HG03521 (cell line): ENCODE results near the gene ZNF138.
"Not testable (repeated sequence)": the region's sequence is repeated elsewhere in the genome, so short reads cannot be mapped to it uniquely, and the experiment has no call there.

Experiments
- ATAC-seq: cut with Tn5 transposase; IDR thresholded peaks from one replicate; pipeline ENCODE4 v1.9.1; 2021; ENCODE audit warnings: mild to moderate bottlenecking, moderate library complexity; ENCODE audit not compliant: unreplicated experiment

Gene ZNF138

DNA sequence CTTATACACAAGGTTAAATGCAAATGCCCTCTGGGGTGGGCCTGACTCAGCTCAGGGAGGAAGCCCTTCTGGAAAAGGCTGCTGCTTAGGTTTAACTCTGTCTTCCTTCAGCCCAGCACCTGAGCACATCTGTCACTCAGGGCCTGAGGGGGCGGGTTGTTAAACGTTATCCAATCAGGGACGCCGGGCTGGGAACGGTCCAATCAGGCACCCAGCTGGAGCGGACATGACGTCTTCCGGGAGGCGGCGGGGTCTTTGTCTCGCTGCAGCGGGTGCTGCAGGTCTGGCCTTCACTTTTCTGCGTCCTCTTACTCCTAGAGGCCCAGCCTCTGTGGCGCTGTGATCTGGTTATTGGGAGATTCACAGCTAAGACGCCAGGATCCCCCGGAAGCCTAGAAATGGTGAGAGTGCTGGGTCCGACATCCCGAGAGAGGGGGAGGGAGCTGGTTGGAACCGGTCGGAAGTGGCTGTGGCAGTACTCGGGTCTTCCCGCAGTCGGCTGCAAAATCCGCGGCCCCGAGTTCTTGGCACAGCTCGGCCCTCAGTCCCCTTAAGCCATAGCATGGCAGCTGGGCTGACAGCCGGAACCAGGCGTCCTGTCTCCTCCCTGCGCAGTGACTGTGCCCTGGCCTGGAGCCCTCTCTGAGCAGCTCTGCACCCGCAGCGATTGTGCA, at the start of gene ZNF138:
TSS of gene ZNF138 (plus strand) at position 258 of the 674 bp plus-strand sequence. CDS start at position 399, 141 bp downstream.
- ATAC-seq: peak; percentile 100

DNA sequence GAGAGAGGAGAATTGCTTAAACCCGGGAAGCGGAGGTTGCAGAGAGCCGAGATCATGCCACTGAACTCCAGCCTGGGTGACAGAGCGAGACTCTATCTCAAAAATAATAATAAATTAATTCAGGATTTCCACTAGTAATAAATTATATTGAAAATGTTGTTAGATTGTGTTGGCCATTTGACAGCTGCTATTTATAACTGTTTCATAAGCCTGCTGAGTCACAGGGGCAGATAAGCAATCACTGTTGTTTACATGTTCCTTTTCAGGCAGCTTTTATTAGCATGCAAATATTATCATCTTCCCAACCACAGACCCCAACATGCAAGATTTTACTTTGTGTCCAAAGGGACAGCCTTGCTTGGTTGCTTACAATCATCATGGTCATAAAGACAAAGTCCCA, 49.5 kb upstream of the ZNF138 start:
- no peak for ATAC-seq

DNA sequence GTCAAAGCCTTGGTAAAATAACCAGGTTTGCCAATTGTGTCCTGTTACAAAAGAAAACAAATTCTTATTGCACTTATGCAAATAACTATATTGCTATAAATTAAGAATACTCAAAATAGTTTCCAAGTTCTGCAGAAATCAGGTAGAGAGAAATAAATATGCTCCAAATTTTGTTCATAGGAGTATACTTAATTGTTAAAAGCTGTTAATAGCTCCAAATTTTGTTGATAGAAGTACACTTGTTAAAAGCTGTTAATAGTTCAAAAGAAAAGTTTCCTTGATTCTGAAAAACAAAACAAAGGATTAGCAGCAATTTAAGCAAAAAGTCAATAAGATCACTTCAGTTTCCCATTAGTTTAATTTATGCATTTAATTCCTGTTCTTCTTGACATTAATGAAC, 46.4 kb upstream of the ZNF138 start:
- no peak for ATAC-seq

DNA sequence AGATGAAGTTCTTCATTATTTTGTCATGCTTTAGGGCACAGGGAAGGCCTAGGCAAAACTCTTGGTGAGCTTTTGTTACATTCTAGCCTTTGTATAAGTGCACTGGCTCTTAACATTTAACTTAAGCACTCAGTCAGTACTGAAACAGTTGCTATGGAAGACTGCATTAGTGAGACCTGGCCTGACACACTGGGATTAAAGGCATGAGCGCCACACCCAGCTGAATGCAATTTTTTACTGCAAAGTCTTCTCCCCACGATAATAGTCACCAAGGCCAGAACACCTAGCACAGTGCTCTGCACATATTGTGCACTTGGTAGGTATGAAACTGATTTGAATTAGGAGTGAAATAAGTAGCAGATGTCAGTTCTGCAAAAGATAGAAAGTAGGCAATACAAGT, 41.2 kb upstream of the ZNF138 start:
- no peak for ATAC-seq

DNA sequence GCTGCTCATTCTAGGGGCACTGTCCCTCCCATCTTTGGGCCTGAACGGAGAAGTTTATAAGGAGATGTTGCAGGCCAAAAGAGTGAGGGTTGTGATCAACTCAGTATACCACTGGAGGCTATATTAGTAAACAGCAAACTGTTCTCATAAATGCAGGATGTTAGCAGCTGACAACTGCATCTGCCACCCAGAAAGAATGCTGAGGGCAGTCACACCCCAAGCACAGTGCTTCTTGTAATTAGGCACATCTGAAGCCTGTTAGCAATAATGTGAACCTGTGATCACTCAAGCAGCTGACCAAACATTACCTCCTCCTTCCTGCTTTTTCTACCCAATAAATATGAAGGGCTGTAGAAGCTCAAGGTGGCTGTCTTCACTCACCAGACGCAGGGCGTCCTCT, 38.4 kb upstream of the ZNF138 start:
- no peak for ATAC-seq

DNA sequence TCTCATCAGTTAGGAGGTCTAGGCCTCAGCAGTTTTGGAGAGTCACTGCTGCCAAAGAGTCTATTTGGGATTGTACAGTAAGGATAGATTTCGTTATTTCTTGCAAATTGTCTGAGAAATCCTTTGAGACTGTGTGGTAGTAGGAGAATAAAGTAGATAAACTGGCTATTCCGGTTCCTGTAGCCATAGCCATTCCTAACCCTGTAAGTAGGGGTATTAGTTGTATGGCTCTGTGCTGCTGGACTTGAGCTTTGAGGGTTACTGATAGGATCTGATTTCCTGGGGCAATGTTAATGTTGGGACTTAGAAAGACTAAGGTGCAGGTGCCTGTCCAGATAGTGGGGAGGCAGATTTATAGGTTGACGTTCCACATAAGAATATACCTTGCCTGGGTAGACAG, 36.1 kb upstream of the ZNF138 start:
- no peak for ATAC-seq

DNA sequence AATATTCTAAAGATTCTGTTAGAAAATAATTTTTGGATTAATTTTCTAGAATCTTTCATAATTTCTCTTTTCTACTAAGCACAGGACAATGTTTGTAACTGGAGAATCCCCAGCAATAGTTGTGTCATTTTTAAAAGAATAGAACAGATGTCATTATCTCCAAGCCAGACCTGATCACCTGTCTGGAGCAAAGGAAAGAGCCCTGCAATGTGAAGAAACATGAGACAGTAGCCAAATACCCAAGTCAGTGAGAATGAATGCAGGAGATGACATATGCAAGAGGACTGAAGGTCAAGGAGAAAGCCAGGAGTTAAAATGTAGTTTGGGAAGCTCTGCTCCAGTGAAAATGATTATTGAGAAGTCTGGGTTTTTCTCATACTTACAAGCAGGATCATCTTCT, 25.4 kb upstream of the ZNF138 start:
- ATAC-seq: no peak

DNA sequence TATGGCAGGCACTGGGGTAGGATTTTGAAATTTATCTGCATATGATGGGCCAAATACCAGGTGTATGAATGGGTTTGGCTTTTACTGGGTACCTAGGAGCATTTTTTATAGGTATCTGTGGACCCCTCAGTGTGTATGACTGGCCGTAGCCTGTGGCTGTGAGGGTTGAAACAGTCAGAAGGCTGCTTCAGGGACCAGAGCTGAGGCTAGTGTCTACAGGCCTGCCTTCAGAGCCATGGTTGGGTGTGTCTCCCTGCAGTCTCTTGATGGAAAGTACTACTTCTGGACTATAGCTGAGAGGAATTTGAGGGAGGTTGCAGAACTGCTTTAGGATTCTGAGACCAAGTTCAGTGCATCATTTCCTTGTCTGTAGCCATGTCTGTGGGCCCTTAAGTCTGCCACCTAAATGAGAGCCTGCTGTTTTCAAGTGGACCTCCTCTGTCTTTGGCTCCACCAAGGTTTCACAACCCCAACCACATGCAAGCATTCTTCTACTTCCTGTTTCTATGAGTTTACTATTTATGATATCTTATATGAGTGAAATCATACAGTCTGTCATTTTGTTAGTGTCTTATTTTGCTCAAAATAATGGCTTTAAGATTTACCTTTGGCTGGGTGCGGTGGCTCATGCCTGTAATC, 19.9 kb upstream of the ZNF138 start:
- ATAC-seq: no peak

DNA sequence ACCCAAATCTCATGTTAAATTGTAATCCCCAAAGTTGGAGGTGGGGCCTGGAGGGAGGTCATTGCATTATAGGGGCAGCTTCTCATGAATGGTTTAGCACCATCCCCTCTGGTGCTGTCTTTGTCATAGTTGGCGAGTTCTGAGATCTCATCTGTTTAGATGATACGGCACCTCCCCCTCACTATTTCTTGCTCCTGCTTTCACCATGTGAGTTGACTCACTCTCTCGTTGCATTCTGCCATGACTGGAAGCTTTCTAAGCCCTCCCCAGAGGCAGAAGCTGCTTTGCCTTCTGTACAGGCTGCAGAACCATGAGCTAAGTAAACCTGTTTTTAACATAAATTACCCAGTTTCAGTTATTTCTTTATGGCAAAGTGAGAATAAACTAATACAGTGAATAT, 18.9 kb upstream of the ZNF138 start:
- ATAC-seq: no peak

DNA sequence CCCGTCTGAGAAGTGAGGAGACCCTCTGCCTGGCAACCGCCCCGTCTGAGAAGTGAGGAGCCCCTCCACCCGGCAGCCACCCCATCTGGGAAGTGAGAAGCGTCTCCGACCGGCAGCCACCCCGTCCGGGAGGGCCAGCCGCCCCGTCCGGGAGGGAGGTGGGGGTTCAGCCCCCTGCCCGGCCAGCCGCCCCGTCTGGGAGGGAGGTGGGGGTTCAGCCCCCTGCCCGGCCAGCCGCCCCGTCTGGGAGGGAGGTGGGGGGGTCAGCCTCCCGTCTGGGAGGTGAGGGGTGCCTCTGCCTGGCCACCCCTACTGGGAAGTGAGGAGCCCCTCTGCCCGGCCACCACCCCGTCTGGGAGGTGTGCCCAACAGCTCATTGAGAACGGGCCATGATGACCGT, 9.4 kb upstream of the ZNF138 start:
- ATAC-seq: not testable (repeated sequence)

DNA sequence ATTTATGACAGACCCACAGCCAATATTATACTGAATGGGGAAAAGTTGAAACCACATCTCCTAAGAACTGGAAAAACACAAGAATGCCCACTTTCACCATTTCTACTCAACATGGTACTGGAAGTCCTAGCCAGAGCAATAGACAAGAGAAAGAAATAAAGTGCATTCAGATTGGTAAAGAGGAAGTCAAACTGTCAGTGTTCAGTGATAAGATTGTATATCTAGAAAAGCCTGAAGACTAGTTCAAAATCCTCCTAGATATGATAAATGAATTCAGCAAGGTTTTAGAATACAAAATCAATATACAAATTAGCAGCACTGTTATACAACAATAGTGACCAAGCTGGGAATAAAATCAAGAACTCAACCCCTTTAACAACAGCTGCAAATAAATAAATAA, 6.9 kb upstream of the ZNF138 start:
- no peak for ATAC-seq

DNA sequence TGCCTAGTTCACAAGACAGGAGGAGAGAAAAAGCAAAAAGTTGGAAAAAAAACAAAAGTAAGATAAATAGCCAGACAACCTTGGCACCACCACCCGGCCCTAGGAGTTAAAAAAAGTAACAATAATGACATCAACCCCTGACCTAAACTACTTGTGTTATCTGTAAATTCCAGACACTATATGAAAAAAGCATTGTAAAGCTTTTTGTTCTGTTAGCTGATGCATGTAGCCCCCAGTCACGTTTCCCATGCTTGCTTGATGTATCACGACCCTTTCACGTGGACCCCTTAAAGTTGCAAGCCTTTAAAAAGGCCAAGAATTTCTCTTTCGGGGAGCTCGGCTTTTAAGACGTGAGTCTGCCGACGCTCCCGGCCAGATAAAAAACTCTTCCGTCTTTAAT, 5.0 kb upstream of the ZNF138 start:
- ATAC-seq: not testable (repeated sequence)

DNA sequence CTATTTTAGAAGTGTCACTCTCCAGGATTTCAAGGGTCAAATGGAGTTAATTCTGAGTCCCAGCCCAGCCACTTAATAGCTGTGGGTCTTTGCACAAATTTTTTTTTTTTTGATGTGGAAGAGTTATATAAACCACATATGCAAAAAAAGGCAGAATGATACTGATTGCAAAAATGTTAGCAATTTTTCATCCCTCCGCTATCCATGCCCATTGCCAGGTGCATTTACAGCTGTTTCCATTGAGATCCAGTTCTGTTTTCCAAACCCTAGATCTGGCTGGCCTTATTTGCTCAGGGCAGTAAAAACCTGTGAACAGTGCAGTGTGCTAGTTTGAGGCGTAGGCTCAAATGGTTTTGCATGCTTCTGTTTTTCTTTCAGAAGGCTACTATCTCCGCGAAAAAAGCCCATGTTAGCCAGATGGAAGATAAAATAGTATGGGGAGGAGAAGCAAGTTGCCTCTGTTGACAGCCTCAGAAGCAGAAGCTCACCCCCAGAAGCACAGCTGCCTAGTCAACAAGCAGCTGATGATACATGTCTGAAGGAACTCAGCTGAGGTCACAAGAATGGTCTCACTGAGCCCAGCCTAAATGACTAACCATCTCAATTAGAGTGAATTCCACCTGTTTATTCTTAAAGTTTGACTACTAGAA, 997 bp upstream of the ZNF138 start:
- no peak for ATAC-seq

DNA sequence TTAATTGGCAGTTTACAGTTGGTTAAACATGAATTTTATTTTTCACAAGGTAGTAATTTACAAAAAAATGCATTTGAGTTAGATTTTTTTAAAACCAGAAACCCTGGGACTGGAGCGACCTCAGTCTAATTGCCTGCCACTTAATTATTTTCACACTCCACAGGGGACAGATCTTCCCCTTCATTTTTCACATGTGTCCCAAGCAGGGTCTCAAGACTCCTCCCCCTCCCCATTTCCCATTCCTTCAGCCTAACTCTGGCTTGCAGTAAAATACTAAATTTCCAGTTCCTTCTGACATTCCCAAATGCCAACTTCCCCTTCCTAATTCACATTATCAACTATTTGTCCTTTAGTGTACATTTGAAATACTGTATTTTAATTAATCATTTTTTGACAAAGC, 948 bp downstream of the ZNF138 start:
- ATAC-seq: no peak

DNA sequence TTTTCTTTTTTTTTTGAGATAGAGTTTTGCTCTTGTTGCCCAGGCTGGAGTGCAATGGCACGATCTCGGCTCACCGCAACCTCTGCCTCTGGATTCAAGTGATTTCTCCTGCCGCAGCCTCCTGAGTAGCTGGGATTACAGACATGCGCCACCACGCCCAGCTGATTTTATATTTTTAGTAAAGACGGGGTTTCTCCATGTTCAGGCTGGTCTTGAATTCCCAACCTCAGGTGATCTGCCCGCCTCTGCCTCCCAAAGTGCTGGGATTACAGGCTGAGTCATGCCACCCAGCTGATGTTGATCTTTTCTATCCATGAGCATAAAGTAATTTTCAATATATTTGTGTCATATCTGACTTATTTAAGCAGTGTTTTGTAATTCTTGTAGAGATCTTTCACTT, 4.9 kb downstream of the ZNF138 start:
- not testable (repeated sequence) for ATAC-seq

DNA sequence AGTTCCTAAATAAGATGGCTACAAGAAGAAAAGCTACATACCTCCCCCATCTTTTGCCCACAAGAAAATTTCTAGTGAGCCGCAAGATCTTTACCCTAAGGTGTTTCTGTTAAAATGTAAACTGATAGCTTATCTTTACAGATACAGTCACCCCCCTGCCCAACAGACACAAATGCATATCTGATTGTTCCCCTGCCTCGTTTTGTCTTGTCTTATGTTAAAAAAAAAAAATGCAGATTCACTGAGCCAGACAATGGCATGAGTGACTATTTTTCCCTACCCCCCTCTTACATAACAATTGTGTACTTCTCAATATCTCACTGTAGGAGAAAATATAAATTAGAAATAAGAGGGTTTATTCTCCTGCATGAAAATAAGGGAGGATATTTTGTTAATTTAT, 8.5 kb downstream of the ZNF138 start:
- no peak for ATAC-seq

DNA sequence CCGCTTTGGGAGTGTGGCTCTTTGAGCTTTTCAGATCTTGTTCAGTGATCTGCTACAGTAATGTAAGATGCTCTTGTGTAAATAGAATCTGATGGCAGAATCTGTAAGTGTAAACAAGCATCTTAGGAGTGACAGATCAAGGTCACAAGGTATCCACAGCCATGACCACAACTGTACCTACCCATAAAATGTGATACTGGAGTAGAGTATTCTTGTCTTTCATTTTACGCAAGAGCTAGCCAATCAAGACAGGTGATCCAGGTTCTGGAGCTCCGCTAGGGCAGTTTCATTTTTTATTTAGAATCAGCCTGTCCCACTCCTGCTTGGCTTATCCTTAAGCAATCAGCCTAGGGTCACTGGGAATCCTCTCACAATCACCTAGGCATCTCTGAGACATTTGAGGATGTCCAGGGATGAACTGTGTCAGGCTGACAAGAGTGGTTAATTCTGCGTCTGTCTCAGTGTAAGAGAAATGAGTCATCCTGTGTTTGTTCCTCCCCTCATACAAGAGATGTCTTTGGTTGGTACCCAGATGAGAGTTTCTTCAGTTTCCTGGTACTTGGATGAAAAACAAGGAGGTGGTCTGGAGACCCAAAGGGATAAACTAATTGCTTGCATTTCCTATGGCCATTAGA, 13.6 kb downstream of the ZNF138 start:
- ATAC-seq: no peak

DNA sequence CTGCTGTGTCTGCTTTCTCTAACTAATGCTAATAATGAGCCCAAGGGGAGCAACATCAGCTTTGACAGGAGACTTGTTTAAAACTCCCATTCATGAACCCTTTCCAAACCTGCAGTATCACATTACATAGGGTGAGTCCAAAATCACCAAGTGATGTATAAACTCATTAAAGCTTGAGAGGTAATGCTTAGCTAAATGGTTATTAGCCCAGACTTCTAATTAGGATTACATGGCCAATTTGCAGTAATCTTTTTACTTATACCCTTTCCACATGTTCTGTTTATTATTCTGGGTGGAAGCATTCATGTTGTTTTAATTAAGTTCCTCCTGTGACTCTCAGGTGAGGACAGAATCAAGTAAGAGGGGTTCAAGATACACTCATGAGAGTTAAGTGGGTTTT, 17.5 kb downstream of the ZNF138 start:
- no peak for ATAC-seq

DNA sequence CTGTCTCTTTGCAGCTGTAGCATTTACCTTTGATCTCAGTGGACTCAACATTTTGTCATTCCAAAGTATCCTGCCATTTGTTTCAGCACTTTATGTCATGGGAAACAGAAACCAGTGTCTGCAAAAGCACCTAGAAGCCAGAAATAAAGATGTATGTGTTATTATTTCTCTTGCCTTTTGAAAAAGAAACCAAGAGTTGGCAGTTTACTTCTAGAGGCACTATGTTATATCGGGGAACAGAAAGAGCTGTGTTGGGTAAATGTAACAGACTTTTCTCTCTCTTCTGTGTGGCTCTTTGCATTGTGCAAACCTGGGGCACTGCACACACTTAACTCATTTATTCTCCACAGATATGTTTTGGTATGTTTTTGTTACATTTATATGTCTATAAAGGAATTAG, 36.7 kb downstream of the ZNF138 start:
- ATAC-seq: no peak

DNA sequence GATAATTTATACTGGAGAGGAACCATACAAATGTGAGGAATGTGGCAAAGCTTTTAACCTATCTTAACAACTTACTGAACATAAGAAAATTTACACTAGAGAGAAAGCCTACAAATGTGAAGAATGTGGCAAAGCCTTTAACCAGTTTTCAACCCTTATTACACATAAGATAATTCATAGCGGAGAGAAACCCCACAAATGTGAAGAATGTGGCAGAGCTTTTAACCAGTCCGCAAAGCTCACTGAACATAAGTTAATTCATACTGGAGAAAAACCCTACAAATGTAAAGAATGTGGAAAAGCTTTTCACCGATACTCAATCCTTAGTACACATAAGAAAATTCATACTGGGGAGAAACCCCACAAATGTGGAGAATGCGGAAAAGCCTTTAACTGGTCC, 37.9 kb downstream of the ZNF138 start:
- ATAC-seq: no peak

DNA sequence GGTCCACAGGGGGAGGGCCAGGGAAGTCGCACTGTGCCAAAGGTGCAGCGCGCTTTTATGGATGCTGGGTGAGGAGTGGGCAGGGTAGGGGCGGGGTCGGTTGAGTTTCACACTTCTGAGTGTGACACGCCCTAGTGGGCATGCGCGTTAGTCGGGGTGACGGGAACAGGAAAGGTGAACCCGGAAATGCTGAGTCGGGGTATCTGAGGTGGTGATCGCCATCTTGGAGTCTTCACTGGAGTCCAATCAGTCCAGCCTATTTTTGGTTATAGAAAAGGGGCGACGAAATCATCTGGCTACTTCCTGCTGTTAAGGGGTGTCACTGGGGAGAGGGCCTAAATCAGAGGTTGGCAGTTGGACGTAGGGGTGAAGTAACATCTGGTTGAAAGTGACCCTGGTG, 40.8 kb downstream of the ZNF138 start:
- no peak for ATAC-seq

DNA sequence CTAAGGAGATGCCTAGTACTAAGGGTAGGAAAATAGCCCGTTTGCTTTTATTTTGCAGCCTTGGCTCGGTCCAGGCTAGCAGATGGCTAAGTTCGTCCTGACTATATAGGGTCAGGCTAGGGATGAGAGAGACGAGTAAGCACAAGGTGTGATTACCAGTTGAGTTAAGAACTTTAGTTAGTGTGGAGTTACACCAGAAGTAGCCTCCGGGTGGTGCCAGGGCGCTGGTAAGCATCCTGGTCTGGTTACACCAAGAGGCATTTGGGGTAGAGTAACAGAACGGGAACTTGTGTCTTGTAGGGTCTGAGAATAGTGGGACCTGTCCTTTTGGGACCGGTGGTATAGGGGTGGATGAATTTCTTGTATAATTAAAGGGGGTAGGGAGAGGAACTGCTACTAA, 41.6 kb downstream of the ZNF138 start:
- ATAC-seq: not testable (repeated sequence)
